ENCODE results near the gene ATP8B1.
"Not testable (repeated sequence)": the region's sequence is repeated elsewhere in the genome, so short reads cannot be mapped to it uniquely, and the experiment has no call there.

The ATP8B1 gene

DNA sequence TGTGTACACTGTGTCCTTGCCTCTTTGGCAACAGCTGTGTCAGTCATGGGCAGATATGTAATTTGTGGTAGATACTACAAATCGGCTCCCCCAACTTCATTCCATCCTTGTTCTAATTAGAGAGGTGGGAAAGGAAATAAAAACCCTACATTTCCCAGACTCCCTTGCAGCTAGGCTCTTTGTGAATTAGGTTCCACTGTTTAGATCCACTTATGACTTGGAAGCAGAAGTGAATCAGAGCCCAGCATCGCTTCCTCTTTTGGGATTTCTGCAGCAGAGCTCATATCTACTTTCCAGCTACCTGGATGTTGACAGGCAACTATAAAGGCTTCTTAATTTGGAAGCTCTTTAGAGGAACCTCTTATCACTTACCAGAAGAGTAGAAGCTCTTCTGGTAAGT lies 147.4 kb downstream of the ATP8B1 start:
- DNase-seq = no peak

DNA sequence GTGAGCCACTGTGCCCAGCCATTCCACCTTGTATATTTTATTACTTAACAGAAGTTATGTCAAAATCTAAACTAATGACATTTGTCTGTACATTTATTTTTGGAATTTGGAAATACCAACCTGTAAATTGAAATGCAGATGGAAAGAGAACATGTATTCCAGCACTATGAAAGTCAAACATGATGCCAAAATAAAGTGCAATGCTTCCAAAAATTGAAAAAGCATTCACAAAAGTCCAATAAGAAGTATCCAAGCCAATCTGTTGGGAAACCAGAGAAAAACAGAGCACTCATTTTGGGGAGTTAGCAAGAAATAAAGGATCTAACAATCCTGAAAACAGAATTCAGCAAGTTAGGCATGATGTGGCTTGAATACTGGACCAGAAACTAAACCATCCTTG lies 151.2 kb downstream of the ATP8B1 start:
- no peak for DNase-seq

- peak; percentile 38 for DNase-seq
These were observed 153.3 kb downstream of the ATP8B1 start for GRCh38 chr18:57649556-57650500.

GRCh38 chr18:57648414-57648813 lies 154.7 kb downstream of the ATP8B1 start:
- no peak for DNase-seq

- DNase-seq = peak; percentile 46
These were observed 158.6 kb downstream of the ATP8B1 start for GRCh38 chr18:57644540-57644939.

- not testable (repeated sequence) for DNase-seq
These were observed 159.4 kb downstream of the ATP8B1 start for GRCh38 chr18:57643726-57644125.

- DNase-seq = not testable (repeated sequence)
These were observed 160.7 kb downstream of the ATP8B1 start for GRCh38 chr18:57642462-57642861.

- no peak for DNase-seq
These were observed 162.4 kb downstream of the ATP8B1 start for GRCh38 chr18:57640749-57641148.

DNA sequence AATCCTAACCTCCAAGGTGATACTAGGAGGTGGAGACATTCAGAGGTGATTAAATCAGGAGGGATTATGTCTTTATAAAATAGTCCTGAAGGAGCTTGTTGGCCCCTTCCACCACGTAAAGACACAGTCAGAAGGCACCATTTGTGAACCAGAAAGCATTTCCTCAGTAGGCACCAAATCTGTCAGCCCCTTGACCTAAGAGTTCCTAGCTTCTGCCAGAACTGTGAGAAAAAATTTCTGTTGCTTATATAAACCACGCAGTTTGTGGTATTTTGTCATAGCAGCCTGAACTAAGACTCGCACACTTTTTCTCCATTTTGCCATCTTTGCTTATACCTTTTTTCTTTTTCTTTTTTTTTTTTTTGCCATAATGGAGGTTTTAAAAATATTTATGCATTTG lies 162.9 kb downstream of the ATP8B1 start:
- DNase-seq = no peak

DNA sequence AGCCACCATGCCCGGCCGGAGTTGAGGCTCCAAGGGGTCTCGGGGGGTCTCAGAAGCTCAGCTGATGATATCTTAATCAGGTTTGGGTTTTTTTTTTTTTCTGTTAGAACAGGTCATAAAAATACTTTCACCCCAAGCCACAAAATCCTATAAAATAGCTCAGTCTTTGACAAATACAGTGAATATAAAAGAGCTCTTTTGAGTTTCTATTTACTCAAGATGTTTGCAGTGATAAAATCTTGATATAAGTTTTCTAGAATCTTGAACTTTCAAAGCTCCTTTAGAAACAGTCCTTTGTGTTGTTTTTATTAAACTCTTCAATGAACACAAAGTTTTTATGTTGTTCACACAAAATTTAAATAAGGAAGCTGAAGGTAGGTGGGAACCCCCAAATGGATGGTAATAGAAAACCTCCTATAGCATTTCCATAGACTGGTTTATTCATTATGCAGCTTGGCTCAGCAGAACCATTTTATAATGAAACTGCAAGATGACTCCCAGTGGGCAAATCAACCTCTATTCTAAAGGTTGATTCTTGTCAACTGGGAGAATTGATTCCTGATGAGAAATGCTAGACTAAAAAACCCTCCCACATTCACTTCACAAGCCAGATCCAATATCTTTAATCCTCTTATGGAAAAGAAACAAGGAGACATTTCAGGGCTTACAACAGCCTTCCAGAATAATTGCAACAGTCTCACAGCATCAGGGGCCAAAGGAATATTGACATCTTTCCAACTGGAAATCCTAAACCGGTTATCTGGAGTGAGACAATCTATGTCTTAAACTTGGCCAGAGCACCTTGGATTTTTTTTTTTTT lies 167.9 kb downstream of the ATP8B1 start:
- DNase-seq = no peak

DNA sequence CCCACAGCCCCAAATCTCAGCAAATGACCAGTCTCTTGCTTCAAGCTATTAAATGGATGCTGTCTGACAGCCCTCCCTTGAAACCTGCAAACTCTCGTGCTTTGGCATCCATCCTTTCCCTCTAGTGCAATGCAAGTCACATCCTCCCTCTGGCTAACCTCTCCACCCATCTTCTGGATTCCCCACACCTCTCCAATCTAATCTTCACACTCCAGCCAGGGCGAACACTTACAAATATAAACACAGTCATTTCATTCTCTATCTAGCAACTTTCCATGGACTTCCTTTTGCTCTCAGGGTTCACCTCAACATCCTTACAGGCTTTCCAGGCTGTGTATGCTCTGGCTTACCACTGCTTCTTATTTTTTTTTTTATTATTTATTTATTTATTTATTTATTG lies 171.4 kb downstream of the ATP8B1 start:
- no peak for DNase-seq

GRCh38 chr18:57630754-57631595 lies 172.1 kb downstream of the ATP8B1 start:
- DNase-seq = peak; percentile 17

DNA sequence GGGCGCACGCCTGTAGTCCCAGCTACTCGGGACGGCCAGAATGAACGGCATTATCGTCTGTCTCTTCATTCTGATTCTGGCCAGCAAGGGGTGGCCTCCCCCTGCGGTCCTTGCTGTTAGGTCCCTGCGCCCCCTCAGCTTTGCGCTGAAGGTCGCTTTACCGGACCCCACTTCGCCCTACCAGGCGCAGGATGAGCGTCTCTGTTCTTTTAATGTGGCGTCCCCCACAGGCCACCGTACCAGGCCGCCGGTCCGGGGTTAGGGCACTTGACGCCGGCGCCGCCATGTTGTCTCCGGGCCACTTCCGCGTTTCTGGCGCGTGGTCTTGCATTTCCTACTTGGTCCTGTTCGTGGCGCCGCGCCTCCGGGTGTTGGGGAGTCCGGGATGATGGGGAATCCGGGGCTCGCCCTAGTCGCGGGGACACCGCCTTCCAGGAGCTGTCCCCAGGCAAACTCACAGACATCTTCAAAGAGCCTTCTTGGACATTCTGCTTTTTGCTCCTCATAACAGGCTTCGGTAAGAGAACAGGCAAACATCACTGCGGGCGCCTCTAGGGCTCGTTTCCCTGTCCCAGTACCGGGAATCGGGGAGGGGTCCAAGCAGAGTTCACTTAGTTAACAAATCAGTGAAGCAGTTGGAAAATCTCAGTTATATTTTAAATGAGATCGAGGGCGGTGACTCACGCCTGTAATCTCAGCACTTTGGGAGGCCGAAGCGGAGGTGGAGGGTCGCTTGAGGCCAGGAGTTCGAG lies 172.9 kb downstream of the ATP8B1 start:
- peak; percentile 93 for DNase-seq

DNA sequence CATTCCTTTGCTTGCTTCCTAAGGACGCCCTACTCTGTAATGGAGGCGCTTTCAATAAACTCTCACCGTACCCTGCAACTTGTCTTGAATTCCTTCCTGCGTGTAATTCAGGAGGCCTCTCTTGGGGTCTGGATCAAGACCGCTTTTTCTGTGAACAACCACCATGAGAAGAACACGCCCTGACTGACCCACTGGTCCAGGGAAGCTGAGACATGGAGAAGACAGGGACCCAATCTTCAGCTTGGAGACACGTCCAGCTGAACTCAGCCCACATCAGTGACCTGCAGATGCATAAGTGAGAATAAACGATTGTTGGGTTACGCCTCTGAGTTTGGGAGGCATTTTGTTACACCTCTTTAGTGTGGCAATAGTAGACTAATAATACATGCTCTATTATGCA lies 173.7 kb downstream of the ATP8B1 start:
- DNase-seq = no peak

DNA sequence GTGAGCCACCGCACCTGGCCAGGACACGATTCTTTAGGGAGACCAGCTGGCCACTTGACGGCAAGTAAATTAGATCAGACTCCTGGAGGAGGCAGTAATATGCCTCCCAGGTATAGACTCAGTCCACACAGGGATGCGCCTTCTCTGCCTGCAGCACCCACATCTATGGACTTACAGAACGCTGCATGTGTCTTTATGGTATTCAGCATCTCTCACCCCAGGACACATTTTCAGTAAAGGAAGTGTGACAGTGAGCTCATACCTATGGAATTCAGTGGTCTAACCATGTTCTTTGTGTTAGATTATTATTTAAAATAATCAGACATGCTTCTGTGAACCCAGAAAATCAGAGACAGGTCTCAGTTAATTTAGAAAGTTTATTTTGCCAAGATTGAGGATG lies 175.6 kb downstream of the ATP8B1 start:
- no peak for DNase-seq

GRCh38 chr18:57624988-57625387 lies 178.1 kb downstream of the ATP8B1 start:
- no peak for DNase-seq

GRCh38 chr18:57621246-57621604 lies 181.9 kb downstream of the ATP8B1 start:
- DNase-seq = no peak

GRCh38 chr18:57619876-57620275 lies 183.2 kb downstream of the ATP8B1 start:
- no peak for DNase-seq

DNA sequence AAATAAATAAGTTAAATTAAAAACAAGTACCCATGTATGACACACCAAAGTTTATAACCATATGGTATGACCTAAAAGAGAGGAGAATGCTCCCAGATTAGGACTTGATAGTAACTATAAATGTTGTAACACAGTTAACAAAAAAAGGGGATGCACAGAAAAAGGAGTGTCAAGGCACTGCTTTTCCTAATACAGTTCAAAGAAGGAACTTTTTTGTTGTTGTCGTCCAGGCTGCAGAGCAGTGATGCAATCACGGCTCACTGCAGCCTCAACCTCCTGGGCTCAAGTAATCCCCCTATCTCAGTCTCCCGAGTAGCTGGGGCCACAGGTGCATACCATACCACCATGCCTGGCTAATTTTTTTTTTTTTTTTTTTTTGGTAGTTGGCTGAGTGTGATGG lies 184.2 kb downstream of the ATP8B1 start:
- DNase-seq = no peak

DNA sequence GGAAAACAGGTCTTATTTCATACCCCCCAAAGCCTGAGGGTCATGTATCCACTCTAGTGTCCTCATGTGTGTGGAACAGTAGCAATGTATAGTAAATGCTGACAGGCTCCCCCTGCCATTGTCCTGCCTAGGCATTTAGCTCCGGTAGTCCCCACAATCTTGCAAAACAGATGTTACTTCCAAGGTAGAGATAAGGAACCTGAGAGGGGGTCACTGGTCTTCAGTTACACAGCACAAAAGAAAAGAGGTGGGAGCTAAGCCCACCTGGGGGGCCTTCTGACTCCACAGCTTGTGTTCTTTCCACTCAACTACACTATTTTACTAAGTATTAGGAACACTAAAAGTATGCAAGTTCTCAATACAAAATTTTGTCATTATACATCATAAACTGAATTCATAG lies 199.2 kb downstream of the ATP8B1 start:
- DNase-seq = no peak

Data from GF-D8 (cell line).